T-cell (primary cell): ENCODE results near the gene XRCC3. TPM values are rescaled to one million over a fixed set of nuclear protein-coding genes. Genes with fewer than 3 reads are reported as not detected.

Experiments used
- ATAC-seq, 4 experiments: fragments of 200-7000 bp in 3 of 4; fragments of 150-1000 bp in 1 of 4; cut with Tn5 transposase; replicated peaks in 1 of 4; 1 replicate in 3 of 4; 2 replicates in 1 of 4; pipeline ENCODE4 v1.10.0; 2021; ENCODE audit warnings: moderate library complexity in 3 of 4, mild to moderate bottlenecking in 2 of 4, moderate number of reproducible peaks in 1 of 4
- CTCF ChIA-PET, 2 donors: fragments of 300-600 bp; sonication (Branson Sonifier 250); formaldehyde crosslinking; loops; one replicate each; lab custom pipeline; 2022; ENCODE audit warnings: antibody characterized with exemption in 2 of 2; lab: Charles Lee
- POLR2A ChIA-PET, 2 donors: fragments of 300-600 bp; sonication (Branson Sonifier 250); formaldehyde crosslinking; loops; one replicate each; lab custom pipeline; 2022; ENCODE audit warnings: antibody characterized with exemption in 2 of 2; lab: Charles Lee
- DNase-seq, 35 experiments: peaks; one replicate each; pipeline versions ENCODE4 v3.0.0 to v3.0.0-alpha.2; 2013 to 2023
- H3K27ac ChIP-seq: one replicate; pipeline ENCODE4 v1.5.1; 2013; ENCODE audit warnings: low read length
- H3K27me3 ChIP-seq, 2 experiments: replicated peaks in 1 of 2; 1 replicate in 1 of 2; 2 replicates in 1 of 2; pipeline versions ENCODE4 v1.6.1 to v1.7.0; 2013; ENCODE audit warnings: low read length in 1 of 2, mixed read lengths in 1 of 2; ENCODE audit not compliant: control insufficient read depth in 2 of 2, insufficient read depth in 2 of 2; ENCODE audit errors: extremely low read depth in 1 of 2
- H3K36me3 ChIP-seq, 2 donors: 1 replicate in 1 of 2; 2 replicates in 1 of 2; pipeline versions ENCODE4 v1.6.1 to v1.7.0; 2013; ENCODE audit warnings: low read length in 1 of 2; ENCODE audit not compliant: control insufficient read depth in 2 of 2, insufficient read depth in 1 of 2; ENCODE audit errors: extremely low read depth in 1 of 2
- H3K4me1 ChIP-seq, 2 experiments: 1 replicate in 1 of 2; 2 replicates in 1 of 2; pipeline versions ENCODE4 v1.6.1 to v1.7.0; 2013; ENCODE audit warnings: low read length in 2 of 2, mixed read lengths in 1 of 2; ENCODE audit not compliant: insufficient read depth in 2 of 2, control insufficient read depth in 1 of 2; ENCODE audit errors: extremely low read depth in 1 of 2
- H3K4me3 ChIP-seq, 2 donors: 1 replicate in 1 of 2; 2 replicates in 1 of 2; pipeline versions ENCODE4 v1.5.1 to v1.7.0; 2013; ENCODE audit warnings: mild to moderate bottlenecking in 2 of 2, low read length in 1 of 2, moderate library complexity in 1 of 2; ENCODE audit not compliant: control insufficient read depth in 1 of 2; ENCODE audit errors: extremely low read depth in 1 of 2
- H3K9me3 ChIP-seq: 2 replicates; pipeline ENCODE4 v1.7.0; 2013
- H3K27ac Mint-ChIP-seq, 2 donors: one replicate each; pipeline ENCODE4 v1.8.0; 2020 to 2021; ENCODE audit warnings: mild to moderate bottlenecking in 2 of 2, mixed read lengths in 2 of 2
- H3K27me3 Mint-ChIP-seq, 2 donors: one replicate each; pipeline ENCODE4 v1.8.0; 2021 to 2022; ENCODE audit warnings: mixed read lengths in 2 of 2
- H3K36me3 Mint-ChIP-seq: one replicate; pipeline ENCODE4 v1.8.0; 2021; ENCODE audit warnings: mixed read lengths
- H3K4me1 Mint-ChIP-seq, 3 donors: one replicate each; pipeline ENCODE4 v1.8.0; 2020 to 2022; ENCODE audit warnings: mixed read lengths in 3 of 3, mild to moderate bottlenecking in 1 of 3
- H3K4me3 Mint-ChIP-seq, 3 donors: one replicate each; pipeline ENCODE4 v1.8.0; 2020 to 2022; ENCODE audit warnings: mild to moderate bottlenecking in 3 of 3, mixed read lengths in 3 of 3, moderate library complexity in 3 of 3
- H3K9me3 Mint-ChIP-seq, 3 donors: one replicate each; pipeline ENCODE4 v1.8.0; 2020 to 2022; ENCODE audit warnings: mixed read lengths in 3 of 3
- WGBS: methylation state at CpG from one replicate; pipeline ENCODE4 v1.1.5; 2013; ENCODE audit warnings: missing lambda C conversion rate; ENCODE audit not compliant: insufficient coverage; 5-methylcytosine and 5-hydroxymethylcytosine counted together
- total RNA-seq, 35 experiments: library from RNA in 6 of 35; stranded (reverse) in 6 of 35; fragments of 120-200 nt in 1 of 35; gene quantifications; one replicate each; pipeline versions ENCODE4 v1.2.1 to v1.2.4 and lab custom pipeline; 2013 to 2026

Gene XRCC3
- total RNA-seq, 5 donors from 2014 or later (not counting 1 experiment from before 2014, with no cell fraction given), result 7.4 to 15.1 (median 12.9) TPM

GRCh38 chr14:103676881-103677675 is 38.2 kb downstream of the XRCC3 start:
- POLR2A ChIA-PET, result interaction anchor here in 1 of 2 donors (0.7 kb wide), 1 partner anchor 179 kb away, joined by 3 read pairs; no protein-coding TSS in a partner anchor
- peaks cover 47% of the 10 kb centered on the region for H3K36me3 Mint-ChIP-seq
- no peak overlapping the region for H3K4me3 Mint-ChIP-seq
- peaks cover 0 to 3% (median 0%) of the 10 kb centered on the region in 3 donors for H3K4me1 Mint-ChIP-seq
- no peaks in the 10 kb centered on the region for H3K9me3 ChIP-seq
- CTCF ChIA-PET, result interaction anchor here (0.6 to 1.1 kb wide), 2 partner anchors 64 to 78 kb away, joined by 3 read pairs; no protein-coding TSS in a partner anchor
- no peaks in the 10 kb centered on the region for H3K9me3 Mint-ChIP-seq
- H3K4me1 ChIP-seq, result no peaks in the 10 kb centered on the region
- H3K27me3 ChIP-seq, result no peaks in the 10 kb centered on the region
- WGBS, result 90% methylated on average over 11 of the region's 16 CpGs
- peaks cover 26 to 86% of the 10 kb centered on the region in 2 donors for H3K36me3 ChIP-seq
- no peak overlapping the region for H3K4me3 ChIP-seq
- peak overlapping the region in 1 of 2 donors; percentile 34 for H3K27ac Mint-ChIP-seq
- no peak for ATAC-seq
- no peak overlapping the region for H3K27ac ChIP-seq
- H3K27me3 Mint-ChIP-seq, result no peaks in the 10 kb centered on the region
- no peak for DNase-seq

- no peak overlapping the region for H3K4me3 ChIP-seq
- DNase-seq (no peak), ATAC-seq (no peak)
- Mint-ChIP-seq H3K4me1 (peaks cover 0 to 3% (median 0%) of the 10 kb centered on the region in 3 donors), H3K27ac (no peak overlapping the region), H3K27me3 (no peaks in the 10 kb centered on the region), H3K4me3 (no peak overlapping the region), H3K36me3 (peaks cover 54% of the 10 kb centered on the region), H3K9me3 (no peaks in the 10 kb centered on the region)
- WGBS, result 90% methylated on average over 6 of the region's 8 CpGs
- no peaks in the 10 kb centered on the region for H3K27me3 ChIP-seq
- H3K36me3 ChIP-seq, result peaks cover 22 to 93% of the 10 kb centered on the region in 2 donors
- H3K9me3 ChIP-seq, result no peaks in the 10 kb centered on the region
- H3K4me1 ChIP-seq, result no peaks in the 10 kb centered on the region
- POLR2A ChIA-PET, result no interaction called here
- CTCF ChIA-PET, result interaction anchor here in 1 of 2 donors (1.1 kb wide), 1 partner anchor 77 kb away, joined by 3 read pairs; no protein-coding TSS in a partner anchor
- no peak overlapping the region for H3K27ac ChIP-seq
These were observed 39.3 kb downstream of the XRCC3 start for GRCh38 chr14:103675957-103676356.

- WGBS, result 100% methylated on average over 2 of the region's 4 CpGs
- peaks cover 47% of the 10 kb centered on the region for H3K36me3 Mint-ChIP-seq
- no peak overlapping the region for H3K4me3 Mint-ChIP-seq
These were observed 43.3 kb downstream of the XRCC3 start for GRCh38 chr14:103671911-103672310.

GRCh38 chr14:103669370-103669769 is 45.9 kb downstream of the XRCC3 start:
- 100% methylated on average over 2 of the region's 2 CpGs for WGBS
- Mint-ChIP-seq H3K36me3 (peaks cover 42% of the 10 kb centered on the region), H3K4me3 (no peak overlapping the region), H3K4me1 (peaks cover 0 to 2% (median 0%) of the 10 kb centered on the region in 3 donors), H3K9me3 (no peaks in the 10 kb centered on the region), H3K27me3 (no peaks in the 10 kb centered on the region), H3K27ac (no peak overlapping the region)
- ChIA-PET POLR2A (no interaction called here), CTCF (interaction anchor here in 1 of 2 donors (0.5 kb wide), 1 partner anchor 31 kb away, joined by 3 read pairs; no protein-coding TSS in a partner anchor)
- peaks cover 10 to 77% of the 10 kb centered on the region in 2 donors for H3K36me3 ChIP-seq
- H3K27me3 ChIP-seq, result no peaks in the 10 kb centered on the region
- no peak for ATAC-seq
- H3K4me3 ChIP-seq, result no peak overlapping the region
- no peaks in the 10 kb centered on the region for H3K4me1 ChIP-seq
- DNase-seq, result no peak
- no peak overlapping the region for H3K27ac ChIP-seq
- H3K9me3 ChIP-seq, result no peaks in the 10 kb centered on the region

More at GRCh38 chr14:103671911-103672310, 43.3 kb downstream of the XRCC3 start:
- H3K27ac Mint-ChIP-seq, result no peak overlapping the region
- Histone ChIP-seq H3K27me3 (no peaks in the 10 kb centered on the region), H3K9me3 (no peaks in the 10 kb centered on the region), H3K36me3 (peaks cover 13 to 87% of the 10 kb centered on the region in 2 donors), H3K4me3 (no peak overlapping the region), H3K27ac (no peak overlapping the region), H3K4me1 (no peaks in the 10 kb centered on the region)
- no peak for ATAC-seq
- no peaks in the 10 kb centered on the region for H3K27me3 Mint-ChIP-seq
- ChIA-PET POLR2A (no interaction called here), CTCF (no interaction called here)
- H3K4me1 Mint-ChIP-seq, result no peaks in the 10 kb centered on the region
- no peaks in the 10 kb centered on the region for H3K9me3 Mint-ChIP-seq
- DNase-seq, result no peak

GRCh38 chr14:103668117-103668516 is 47.1 kb downstream of the XRCC3 start:
- Mint-ChIP-seq H3K27me3 (no peaks in the 10 kb centered on the region), H3K27ac (no peak overlapping the region), H3K4me1 (peaks cover 0 to 2% (median 0%) of the 10 kb centered on the region in 3 donors), H3K4me3 (no peak overlapping the region), H3K36me3 (peaks cover 41% of the 10 kb centered on the region), H3K9me3 (no peaks in the 10 kb centered on the region)
- ATAC-seq (no peak), DNase-seq (no peak)
- H3K4me1 ChIP-seq, result no peaks in the 10 kb centered on the region
- H3K9me3 ChIP-seq, result no peaks in the 10 kb centered on the region
- POLR2A ChIA-PET, result no interaction called here
- peaks cover 9 to 73% of the 10 kb centered on the region in 2 donors for H3K36me3 ChIP-seq
- H3K27me3 ChIP-seq, result no peaks in the 10 kb centered on the region
- WGBS, result 89% methylated on average over 2 of the region's 3 CpGs
- H3K4me3 ChIP-seq, result no peak overlapping the region
- no peak overlapping the region for H3K27ac ChIP-seq
- CTCF ChIA-PET, result no interaction called here

GRCh38 chr14:103667671-103668070 is 47.6 kb downstream of the XRCC3 start:
- H3K36me3 ChIP-seq, result peaks cover 9 to 71% of the 10 kb centered on the region in 2 donors
- H3K36me3 Mint-ChIP-seq, result peaks cover 38% of the 10 kb centered on the region
- ChIA-PET POLR2A (no interaction called here), CTCF (no interaction called here)
- H3K9me3 ChIP-seq, result no peaks in the 10 kb centered on the region
- H3K4me3 Mint-ChIP-seq, result no peak overlapping the region
- no peak overlapping the region for H3K27ac Mint-ChIP-seq
- H3K27me3 ChIP-seq, result no peaks in the 10 kb centered on the region
- no CpG with 5 or more reads among the region's 4 CpGs for WGBS
- peaks cover 0 to 2% (median 0%) of the 10 kb centered on the region in 3 donors for H3K4me1 Mint-ChIP-seq
- H3K4me1 ChIP-seq, result no peaks in the 10 kb centered on the region
- H3K4me3 ChIP-seq, result no peak overlapping the region
- no peaks in the 10 kb centered on the region for H3K9me3 Mint-ChIP-seq
- no peaks in the 10 kb centered on the region for H3K27me3 Mint-ChIP-seq
- no peak for DNase-seq
- no peak overlapping the region for H3K27ac ChIP-seq
- ATAC-seq, result no peak
